ENCODE measurements around the gene COL28A1. TPM values are rescaled to one million over a fixed set of nuclear protein-coding genes. Genes with fewer than 3 reads are reported as not detected.

Gene COL28A1
- total RNA-seq, 1 experiment from 2014 or later, result 7.3 TPM

DNA sequence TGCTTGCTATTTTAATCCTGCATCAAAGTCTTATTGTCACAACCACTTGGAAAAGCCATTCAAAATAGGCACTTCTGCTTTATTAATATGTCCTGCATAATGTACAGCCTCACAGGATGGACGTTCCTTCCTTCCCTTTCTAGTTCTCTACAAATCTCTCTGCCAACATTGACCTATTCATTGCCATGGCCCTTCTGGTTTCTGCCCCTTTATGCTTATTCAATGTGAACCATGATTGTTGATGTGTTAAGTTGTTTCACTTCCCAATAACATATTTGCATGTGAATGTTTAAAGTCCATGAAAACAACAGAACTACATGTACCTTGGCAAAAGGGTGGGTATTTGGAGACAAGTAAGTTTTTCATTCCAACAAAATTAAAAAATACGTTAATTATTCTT lies 45.7 kb downstream of the COL28A1 start:
- Mint-ChIP-seq H3K27ac (ENCODE audit: unreplicated experiment) (no peak overlapping the region), H3K4me1 (ENCODE audit: low read depth, unreplicated experiment) (no peaks in the 10 kb centered on the region)
- POLR2A ChIA-PET, result no interaction called here

DNA sequence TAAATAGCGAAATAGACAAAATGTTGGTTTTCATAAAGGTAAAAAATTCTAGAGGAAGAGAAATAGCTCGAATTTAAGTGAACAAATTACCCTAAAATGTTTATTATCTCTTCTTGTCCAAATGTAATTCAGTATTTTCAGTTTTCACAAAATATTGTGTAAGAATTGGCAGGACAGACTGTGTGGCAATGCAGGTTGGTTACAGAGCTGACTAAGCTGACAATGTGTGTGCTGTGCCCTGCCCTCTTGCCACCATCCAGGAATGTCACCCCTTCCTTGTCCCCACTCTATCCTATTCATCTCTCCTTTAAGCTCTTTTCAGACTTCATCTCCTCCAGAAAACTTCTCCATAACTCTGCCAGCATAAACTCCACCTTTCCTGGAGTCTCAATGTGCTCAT lies 46.1 kb downstream of the COL28A1 start:
- no peak overlapping the region for H3K4me3 Mint-ChIP-seq (ENCODE audit: unreplicated experiment)
- DNase-seq, result no peak
- H3K4me1 Mint-ChIP-seq (ENCODE audit: low read depth, unreplicated experiment), result no peaks in the 10 kb centered on the region
- no peak overlapping the region for H3K4me3 ChIP-seq (ENCODE audit: low read depth, low read length)
- H3K4me1 ChIP-seq, result peaks cover 5% of the 10 kb centered on the region
- H3K36me3 Mint-ChIP-seq (ENCODE audit: insufficient read depth, unreplicated experiment), result no peaks in the 10 kb centered on the region
- peaks cover 12% of the 10 kb centered on the region for H3K9me3 Mint-ChIP-seq (ENCODE audit: unreplicated experiment)
- BruUV-seq (replicated peaks), result no TSS peak
- TF ChIP-seq, protein P1, sequence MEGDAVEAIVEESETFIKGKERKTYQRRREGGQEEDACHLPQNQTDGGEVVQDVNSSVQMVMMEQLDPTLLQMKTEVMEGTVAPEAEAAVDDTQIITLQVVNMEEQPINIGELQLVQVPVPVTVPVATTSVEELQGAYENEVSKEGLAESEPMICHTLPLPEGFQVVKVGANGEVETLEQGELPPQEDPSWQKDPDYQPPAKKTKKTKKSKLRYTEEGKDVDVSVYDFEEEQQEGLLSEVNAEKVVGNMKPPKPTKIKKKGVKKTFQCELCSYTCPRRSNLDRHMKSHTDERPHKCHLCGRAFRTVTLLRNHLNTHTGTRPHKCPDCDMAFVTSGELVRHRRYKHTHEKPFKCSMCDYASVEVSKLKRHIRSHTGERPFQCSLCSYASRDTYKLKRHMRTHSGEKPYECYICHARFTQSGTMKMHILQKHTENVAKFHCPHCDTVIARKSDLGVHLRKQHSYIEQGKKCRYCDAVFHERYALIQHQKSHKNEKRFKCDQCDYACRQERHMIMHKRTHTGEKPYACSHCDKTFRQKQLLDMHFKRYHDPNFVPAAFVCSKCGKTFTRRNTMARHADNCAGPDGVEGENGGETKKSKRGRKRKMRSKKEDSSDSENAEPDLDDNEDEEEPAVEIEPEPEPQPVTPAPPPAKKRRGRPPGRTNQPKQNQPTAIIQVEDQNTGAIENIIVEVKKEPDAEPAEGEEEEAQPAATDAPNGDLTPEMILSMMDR (IDR thresholded peaks at IDR 0.05; ENCODE audit: insufficient read depth in 1 of 2, low read depth in 1 of 2, low read length in 1 of 2, severe bottlenecking in 1 of 2, unreplicated experiment in 1 of 2), result no peak
- no peaks in the 10 kb centered on the region for H3K36me3 ChIP-seq (ENCODE audit: control insufficient read depth, insufficient read depth, low read length)
- H3K27me3 Mint-ChIP-seq (ENCODE audit: insufficient read depth, unreplicated experiment), result no peaks in the 10 kb centered on the region
- POLR2A ChIA-PET, result no interaction called here
- no peaks in the 10 kb centered on the region for H3K27me3 ChIP-seq (replicated peaks; ENCODE audit: control insufficient read depth, insufficient read depth, low read length)
- CTCF ChIA-PET, result no interaction called here
- H3K27ac Mint-ChIP-seq (ENCODE audit: unreplicated experiment), result no peak overlapping the region
- no peaks in the 10 kb centered on the region for H3K9me3 ChIP-seq
- intact Hi-C loops (cut with micrococcal nuclease; ENCODE audit: unreplicated experiment), result no loop called here

More for the DNA sequence above, 45.7 kb downstream of the COL28A1 start:
- DNase-seq, result no peak
- no peaks in the 10 kb centered on the region for H3K27me3 Mint-ChIP-seq (ENCODE audit: insufficient read depth, unreplicated experiment)
- no TSS peak for BruUV-seq (replicated peaks)
- TF ChIP-seq, protein P1 (IDR thresholded peaks at IDR 0.05; ENCODE audit: insufficient read depth in 1 of 2, low read depth in 1 of 2, low read length in 1 of 2, severe bottlenecking in 1 of 2, unreplicated experiment in 1 of 2), result no peak
- no peaks in the 10 kb centered on the region for H3K36me3 Mint-ChIP-seq (ENCODE audit: insufficient read depth, unreplicated experiment)
- Histone ChIP-seq H3K9me3 (no peaks in the 10 kb centered on the region), H3K27me3 (replicated peaks; ENCODE audit: control insufficient read depth, insufficient read depth, low read length) (no peaks in the 10 kb centered on the region), H3K4me1 (peaks cover 5% of the 10 kb centered on the region), H3K36me3 (ENCODE audit: control insufficient read depth, insufficient read depth, low read length) (no peaks in the 10 kb centered on the region), H3K4me3 (ENCODE audit: low read depth, low read length) (no peak overlapping the region)
- H3K9me3 Mint-ChIP-seq (ENCODE audit: unreplicated experiment), result peaks cover 11% of the 10 kb centered on the region
- H3K4me3 Mint-ChIP-seq (ENCODE audit: unreplicated experiment), result no peak overlapping the region
- intact Hi-C loops (cut with micrococcal nuclease; ENCODE audit: unreplicated experiment), result no loop called here
- CTCF ChIA-PET, result no interaction called here

DNA sequence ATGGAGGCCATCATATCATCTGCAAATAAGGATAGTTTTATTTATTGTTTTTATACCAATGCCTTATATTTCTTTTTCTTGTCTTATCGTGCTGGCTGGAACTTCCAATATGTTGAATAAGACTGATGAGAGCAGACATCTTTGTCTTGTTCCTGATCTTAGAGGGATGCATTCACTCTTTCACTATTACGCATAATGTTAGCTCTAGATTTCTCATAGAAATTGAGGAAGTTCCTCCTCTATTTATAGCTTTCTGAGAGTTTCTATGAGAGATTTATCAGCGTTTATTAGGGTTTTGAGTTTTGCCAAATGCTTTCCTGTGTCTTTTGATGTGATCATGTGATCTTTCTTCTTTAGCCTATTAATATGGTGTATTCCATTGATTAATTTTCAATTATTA lies 49.3 kb downstream of the COL28A1 start:
- TF ChIP-seq, protein P1 (IDR thresholded peaks at IDR 0.05; ENCODE audit: insufficient read depth in 1 of 2, low read depth in 1 of 2, low read length in 1 of 2, severe bottlenecking in 1 of 2, unreplicated experiment in 1 of 2), result no peak
- DNase-seq, result no peak
- no peaks in the 10 kb centered on the region for H3K27me3 Mint-ChIP-seq (ENCODE audit: insufficient read depth, unreplicated experiment)
- H3K27me3 ChIP-seq (replicated peaks; ENCODE audit: control insufficient read depth, insufficient read depth, low read length), result no peaks in the 10 kb centered on the region
- no peak overlapping the region for H3K4me3 ChIP-seq (ENCODE audit: low read depth, low read length)
- peaks cover 34% of the 10 kb centered on the region for H3K9me3 Mint-ChIP-seq (ENCODE audit: unreplicated experiment)
- no TSS peak for BruUV-seq (replicated peaks)
- no peaks in the 10 kb centered on the region for H3K9me3 ChIP-seq
- no peaks in the 10 kb centered on the region for H3K4me1 ChIP-seq
- H3K27ac Mint-ChIP-seq (ENCODE audit: unreplicated experiment), result no peak overlapping the region
- no peak overlapping the region for H3K4me3 Mint-ChIP-seq (ENCODE audit: unreplicated experiment)
- no peaks in the 10 kb centered on the region for H3K36me3 ChIP-seq (ENCODE audit: control insufficient read depth, insufficient read depth, low read length)
- H3K4me1 Mint-ChIP-seq (ENCODE audit: low read depth, unreplicated experiment), result no peaks in the 10 kb centered on the region
- intact Hi-C loops (cut with micrococcal nuclease; ENCODE audit: unreplicated experiment), result no loop called here
- CTCF ChIA-PET, result no interaction called here
- POLR2A ChIA-PET, result no interaction called here
- no peaks in the 10 kb centered on the region for H3K36me3 Mint-ChIP-seq (ENCODE audit: insufficient read depth, unreplicated experiment)
